ENCODE data around the gene TMEM18. TPM values are rescaled to one million over a fixed set of nuclear protein-coding genes. Genes with fewer than 3 reads are reported as not detected.

Gene TMEM18
- polyA plus RNA-seq, 1 of the 3 experiments (the other 2 are of a cell fraction), result 29.3 TPM

DNA sequence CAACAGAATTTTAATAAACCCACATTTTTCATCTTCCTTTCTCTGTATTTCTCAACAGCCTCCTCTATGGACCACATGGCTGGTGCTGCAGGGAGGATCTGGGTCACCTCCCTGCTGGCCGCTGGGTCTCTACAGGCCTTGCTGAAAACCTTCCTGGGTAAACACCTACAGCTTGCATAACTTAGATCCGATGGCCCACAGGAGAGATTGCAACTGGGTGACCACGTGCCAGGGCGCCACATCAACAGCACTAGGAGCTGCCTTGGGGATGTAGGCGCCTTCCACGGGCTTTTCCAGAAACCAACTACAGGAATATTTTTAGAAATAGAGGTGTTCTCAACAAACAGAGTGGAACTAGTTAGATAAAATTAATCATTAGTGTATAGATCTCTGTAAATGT lies 19.4 kb downstream of the TMEM18 start:
- Histone ChIP-seq H3K27ac (ENCODE audit: low read depth in 2 of 2, low read length in 1 of 2) (no peak overlapping the region), H3K27me3 (ENCODE audit: insufficient read depth) (no peaks in the 10 kb centered on the region), H3K4me3 (ENCODE audit: low read depth in 2 of 2, low read length in 1 of 2) (no peak overlapping the region), H3K36me3 (replicated peaks in 1 of 2; ENCODE audit: control insufficient read depth in 1 of 2, insufficient read depth in 2 of 2, low read length in 1 of 2) (no peaks in the 10 kb centered on the region), H2AFZ (ENCODE audit: low read depth) (no peak overlapping the region), H3K79me2 (ENCODE audit: insufficient read depth) (no peaks in the 10 kb centered on the region), H3K9me2 (no peaks in the 10 kb centered on the region), H3K9me3 (no peaks in the 10 kb centered on the region), H3K4me2 (no peak overlapping the region), H4K20me1 (ENCODE audit: insufficient read depth) (no peaks in the 10 kb centered on the region), H3F3A (replicated peaks; ENCODE audit: insufficient read depth) (no peaks in the 10 kb centered on the region), H3K4me1 (ENCODE audit: control insufficient read depth in 1 of 2, insufficient read depth in 2 of 2, low read depth in 1 of 2, low read length in 1 of 2) (no peaks in the 10 kb centered on the region), H3K9ac (no peak overlapping the region)
- no peak for TF ChIP-seq ELF1 (IDR thresholded peaks at IDR 0.05)
- TF ChIP-seq FOSL2 (IDR thresholded peaks at IDR 0.05; ENCODE audit: borderline replicate concordance, low read depth), result no peak
- no peak for TF ChIP-seq TCF12 (IDR thresholded peaks at IDR 0.05)
- 56% methylated on average over 6 of the region's 6 CpGs for WGBS (ENCODE audit: low lambda C conversion rate)
- POLR2A ChIA-PET, result no interaction called here
- CTCF ChIA-PET, result interaction anchor here (0.7 to 1.8 kb wide), 4 partner anchors 10 to 128 kb away, joined by 3 to 5 read pairs (median 4); no protein-coding TSS in a partner anchor
- no peak for DNase-seq

GRCh38 chr2:656676-657075 lies 20.5 kb downstream of the TMEM18 start:
- POLR2A ChIA-PET, result no interaction called here
- Histone ChIP-seq H3K4me2 (no peak overlapping the region), H3K36me3 (replicated peaks in 1 of 2; ENCODE audit: control insufficient read depth in 1 of 2, insufficient read depth in 2 of 2, low read length in 1 of 2) (no peaks in the 10 kb centered on the region), H3K9me3 (no peaks in the 10 kb centered on the region), H3K4me1 (ENCODE audit: control insufficient read depth in 1 of 2, insufficient read depth in 2 of 2, low read depth in 1 of 2, low read length in 1 of 2) (no peaks in the 10 kb centered on the region), H3K27me3 (ENCODE audit: insufficient read depth) (no peaks in the 10 kb centered on the region), H3F3A (replicated peaks; ENCODE audit: insufficient read depth) (no peaks in the 10 kb centered on the region), H4K20me1 (ENCODE audit: insufficient read depth) (no peaks in the 10 kb centered on the region), H3K4me3 (ENCODE audit: low read depth in 2 of 2, low read length in 1 of 2) (no peak overlapping the region), H2AFZ (ENCODE audit: low read depth) (no peak overlapping the region), H3K9ac (no peak overlapping the region), H3K27ac (ENCODE audit: low read depth in 2 of 2, low read length in 1 of 2) (no peak overlapping the region), H3K9me2 (no peaks in the 10 kb centered on the region), H3K79me2 (ENCODE audit: insufficient read depth) (no peaks in the 10 kb centered on the region)
- TF ChIP-seq NFIC (IDR thresholded peaks at IDR 0.05; ENCODE audit: borderline replicate concordance) (no peak), JUND (IDR thresholded peaks at IDR 0.05) (no peak), FOSL2 (IDR thresholded peaks at IDR 0.05; ENCODE audit: borderline replicate concordance, low read depth) (no peak), RCOR1 (IDR thresholded peaks at IDR 0.05; ENCODE audit: low read length) (no peak), MEF2A (IDR thresholded peaks at IDR 0.05; ENCODE audit: borderline replicate concordance, low read depth) (no peak), EP300 (IDR thresholded peaks at IDR 0.05; ENCODE audit: borderline replicate concordance in 1 of 2, low read depth in 1 of 2, low read length in 1 of 2) (no peak), CHD2 (IDR thresholded peaks at IDR 0.05; ENCODE audit: low read length, partially characterized antibody) (no peak), REST (IDR thresholded peaks at IDR 0.05; ENCODE audit: low read depth, low read length) (no peak), ZBTB33 (IDR thresholded peaks at IDR 0.05; ENCODE audit: borderline replicate concordance, low read depth) (no peak)
- TF ChIP-seq, protein P1, sequence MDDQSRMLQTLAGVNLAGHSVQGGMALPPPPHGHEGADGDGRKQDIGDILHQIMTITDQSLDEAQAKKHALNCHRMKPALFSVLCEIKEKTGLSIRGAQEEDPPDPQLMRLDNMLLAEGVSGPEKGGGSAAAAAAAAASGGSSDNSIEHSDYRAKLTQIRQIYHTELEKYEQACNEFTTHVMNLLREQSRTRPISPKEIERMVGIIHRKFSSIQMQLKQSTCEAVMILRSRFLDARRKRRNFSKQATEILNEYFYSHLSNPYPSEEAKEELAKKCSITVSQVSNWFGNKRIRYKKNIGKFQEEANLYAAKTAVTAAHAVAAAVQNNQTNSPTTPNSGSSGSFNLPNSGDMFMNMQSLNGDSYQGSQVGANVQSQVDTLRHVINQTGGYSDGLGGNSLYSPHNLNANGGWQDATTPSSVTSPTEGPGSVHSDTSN (IDR thresholded peaks at IDR 0.05), result no peak
- CTCF ChIA-PET, result interaction anchor here (0.8 to 1.8 kb wide), 4 partner anchors 18 to 127 kb away, joined by 3 to 5 read pairs (median 4); no protein-coding TSS in a partner anchor
- WGBS (ENCODE audit: low lambda C conversion rate), result 31% methylated on average over 5 of the region's 5 CpGs
- no peak for DNase-seq

Measured in SK-N-SH (cell line).